NCI-H748 (cell line): ENCODE results near the gene MYH16.
"Not testable (repeated sequence)": the region's sequence is repeated elsewhere in the genome, so short reads cannot be mapped to it uniquely, and the experiment has no call there.

Experiments used
- DNase-seq: peaks from one replicate; lab custom pipeline; 2025; ENCODE audit not compliant: unreplicated experiment; lab: John Stamatoyannopoulos, UW

Gene MYH16

GRCh38 chr7:99301496-99301895 lies 28.9 kb downstream of the MYH16 start:
- DNase-seq: no peak

GRCh38 chr7:99305473-99306260 lies 33.0 kb downstream of the MYH16 start:
- DNase-seq: no peak

DNA sequence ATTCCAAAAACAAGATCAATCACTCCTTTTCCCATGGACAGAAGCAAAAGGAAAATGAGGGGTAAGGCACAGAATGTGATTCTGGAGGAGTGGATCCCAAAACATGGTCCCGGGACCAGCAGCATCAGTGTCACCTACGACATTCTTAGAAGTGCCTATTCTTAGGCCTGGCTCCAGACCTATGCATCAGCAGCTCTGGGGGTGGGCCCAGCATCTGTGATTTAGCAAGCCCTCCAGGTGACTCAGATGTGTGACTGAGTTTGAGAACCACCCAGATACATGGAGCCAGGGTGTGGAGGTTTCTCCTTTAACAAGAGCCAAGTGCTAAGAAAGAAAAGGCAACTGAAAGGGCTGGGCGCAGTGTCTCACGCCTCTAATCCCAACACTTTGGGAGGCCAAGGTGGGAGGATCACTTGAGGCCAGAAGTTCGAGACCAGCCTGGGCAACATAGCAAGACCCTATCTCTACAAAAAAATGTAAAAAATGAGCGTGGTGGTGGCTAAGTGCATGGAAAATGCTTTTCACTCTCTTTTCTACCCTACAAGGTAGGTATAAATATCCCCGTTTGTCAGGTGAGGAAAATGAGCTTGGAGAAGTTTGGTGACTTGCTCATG lies 35.9 kb downstream of the MYH16 start:
- DNase-seq: no peak

GRCh38 chr7:99309111-99309510 lies 36.5 kb downstream of the MYH16 start:
- no peak for DNase-seq

GRCh38 chr7:99310004-99310403 lies 37.4 kb downstream of the MYH16 start:
- DNase-seq: no peak

DNA sequence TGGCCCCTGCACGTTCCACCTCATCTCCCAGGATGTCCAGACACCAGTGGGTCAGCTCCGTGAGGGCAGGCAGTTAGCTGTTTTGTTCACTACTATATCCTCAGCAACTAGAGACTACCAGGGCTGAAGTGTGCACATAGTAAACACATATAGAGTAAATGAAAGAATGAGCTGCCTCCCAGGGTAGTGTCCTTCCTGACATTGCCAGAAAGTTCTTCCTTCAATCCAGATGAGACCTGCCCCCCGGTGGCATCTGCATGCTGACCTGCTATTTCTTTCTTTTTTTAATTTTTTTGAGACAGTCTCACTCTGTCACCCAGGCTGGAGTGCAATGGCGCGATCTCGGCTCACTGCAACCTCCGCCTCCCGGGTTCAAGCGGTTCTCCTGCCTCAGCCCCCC lies 39.1 kb downstream of the MYH16 start:
- no peak for DNase-seq

- peak; percentile 65 for DNase-seq
Measured at GRCh38 chr7:99312316-99313203, 39.9 kb downstream of the MYH16 start.

GRCh38 chr7:99313204-99313573 lies 40.5 kb downstream of the MYH16 start:
- DNase-seq: no peak

- DNase-seq: peak; percentile 75
Measured at GRCh38 chr7:99314504-99314903, 41.9 kb downstream of the MYH16 start.

DNA sequence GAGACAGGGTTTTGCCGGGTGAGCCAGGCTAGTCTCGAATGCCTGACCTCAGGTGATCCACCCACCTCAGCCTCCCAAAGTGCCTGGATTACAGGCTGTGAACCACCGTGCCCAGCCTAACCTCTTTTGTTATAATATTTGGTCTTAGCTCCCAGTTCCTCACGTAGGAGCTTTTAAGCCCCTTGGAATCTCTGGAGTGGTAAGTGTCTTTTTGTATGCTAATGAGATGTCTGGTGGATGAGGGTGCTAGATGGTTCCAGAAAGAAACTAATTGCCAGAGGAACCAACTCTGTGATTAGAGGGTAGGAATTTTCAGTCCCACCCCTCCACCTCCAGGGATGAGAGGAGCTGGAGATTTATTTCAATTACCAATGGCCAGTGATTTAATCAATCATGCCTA lies 47.7 kb downstream of the MYH16 start:
- DNase-seq: no peak

- not testable (repeated sequence) for DNase-seq
Measured at GRCh38 chr7:99322659-99323058, 50.0 kb downstream of the MYH16 start.

GRCh38 chr7:99324559-99324958 lies 51.9 kb downstream of the MYH16 start:
- no peak for DNase-seq

GRCh38 chr7:99325001-99325493 lies 52.4 kb downstream of the MYH16 start:
- DNase-seq: peak; percentile 36

DNA sequence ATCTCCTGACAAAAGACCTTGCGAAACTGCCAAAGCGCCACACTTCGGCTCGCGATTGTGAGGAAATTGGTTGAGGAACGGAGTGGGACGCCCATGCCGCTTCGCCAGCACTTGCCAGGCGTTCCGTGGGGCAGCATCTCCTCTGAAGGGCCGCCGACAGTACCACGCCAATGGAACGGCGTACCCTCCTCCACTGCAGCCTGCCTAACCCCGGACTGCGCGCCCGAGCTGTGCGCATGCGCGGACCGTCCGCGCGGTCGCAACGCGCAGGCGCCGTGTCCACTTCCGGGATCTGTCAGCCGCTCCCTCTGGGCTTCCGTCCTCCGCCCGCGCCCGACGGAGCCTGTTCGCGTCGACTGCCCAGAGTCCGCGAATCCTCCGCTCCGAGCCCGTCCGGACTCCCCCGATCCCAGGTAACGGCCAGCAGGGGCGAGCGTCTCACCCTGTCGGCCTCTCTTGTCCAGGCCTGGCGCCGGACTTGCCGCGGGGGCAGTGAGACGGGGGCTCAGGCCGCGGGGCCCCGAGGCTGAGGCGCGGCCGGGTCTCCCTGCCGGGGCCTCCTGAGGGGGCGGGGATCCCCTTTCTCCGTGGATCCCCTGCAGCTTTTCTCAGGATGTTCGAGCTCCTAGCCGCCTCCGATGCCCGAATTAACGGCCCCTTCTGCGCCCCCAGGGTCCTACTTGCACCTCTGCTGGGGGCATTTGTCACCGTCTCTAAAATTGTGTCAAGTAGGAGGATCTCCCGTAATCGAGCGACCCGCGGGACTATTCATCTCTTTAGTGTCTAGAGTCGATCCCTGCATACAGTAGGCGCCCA lies 53.2 kb downstream of the MYH16 start, which contains the start of gene ARPC1A:
ARPC1A (plus strand) TSS at position 307 of the 816 bp plus-strand sequence. CDS start 7,456 bp downstream, outside the sequence.
- peak; percentile 92 for DNase-seq

DNA sequence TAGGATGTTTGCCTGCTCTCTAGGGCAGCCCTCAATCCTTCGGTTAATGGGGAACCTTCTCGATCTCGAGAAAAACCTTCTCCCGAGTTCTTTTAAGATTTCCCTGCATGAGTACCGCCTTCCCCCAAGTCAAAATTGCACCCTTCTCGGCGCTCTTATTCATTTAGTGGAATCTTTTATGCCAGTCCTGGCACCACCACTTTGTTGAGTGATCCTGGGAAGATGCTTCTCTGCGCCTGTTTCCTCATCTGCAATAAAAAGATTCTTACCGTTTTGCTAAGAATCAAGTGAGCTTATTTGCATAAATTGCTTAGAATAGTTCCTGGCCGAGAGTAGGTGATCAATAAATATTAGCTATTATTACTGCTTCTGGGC lies 53.8 kb downstream of the MYH16 start:
- DNase-seq: no peak

GRCh38 chr7:99330314-99330961 lies 57.8 kb downstream of the MYH16 start:
- DNase-seq: not testable (repeated sequence)

DNA sequence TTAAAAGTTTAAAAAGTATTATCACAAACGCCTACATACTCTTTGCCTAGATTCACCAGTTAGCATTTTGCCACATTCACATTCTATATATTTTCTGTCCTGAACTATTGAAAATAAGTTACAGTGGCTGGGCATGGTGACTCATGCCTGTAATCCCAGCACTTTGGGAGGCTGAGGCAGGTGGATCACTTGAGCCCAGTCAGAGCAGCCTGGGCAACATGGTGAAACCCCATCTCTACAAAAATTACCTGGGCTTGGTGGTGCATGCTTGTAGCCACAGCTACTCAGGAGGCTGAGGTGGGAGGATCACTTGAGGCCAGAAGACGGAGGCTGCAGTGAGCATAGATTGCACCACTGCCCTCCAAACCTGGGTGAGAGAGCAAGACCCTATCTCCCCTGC lies 58.4 kb downstream of the MYH16 start:
- no peak for DNase-seq

- DNase-seq: no peak
Measured at GRCh38 chr7:99339595-99339994, 67.0 kb downstream of the MYH16 start.

- DNase-seq: no peak
Measured at GRCh38 chr7:99340659-99341058, 68.0 kb downstream of the MYH16 start.

- no peak for DNase-seq
Measured at GRCh38 chr7:99344061-99344647, 71.5 kb downstream of the MYH16 start.
